HEK293T (cell line): ENCODE data around the gene GNG12.

Source experiments
- CTCF ChIA-PET: fragments of 350-600 bp; formaldehyde crosslinking; extraction: SDS; loops from one replicate; lab custom pipeline; 2021; ENCODE audit warnings: antibody characterized with exemption, inconsistent platforms; lab: Yijun Ruan, JAX
- POLR2A ChIA-PET: fragments of 350-600 bp; formaldehyde crosslinking; extraction: SDS; loops from one replicate; lab custom pipeline; 2020; ENCODE audit warnings: antibody characterized with exemption, inconsistent platforms; lab: Yijun Ruan, JAX
- DNase-seq: peaks from one replicate; pipeline ENCODE4 v3.0.0; 2012; ENCODE audit warnings: mixed read lengths; ENCODE audit errors: extremely low spot score
- ARNT ChIP-seq: fragments of 450-650 bp; IDR thresholded peaks from 2 replicates; pipeline ENCODE4 v1.6.1; 2017; ENCODE audit warnings: mild to moderate bottlenecking
- BHLHE40 ChIP-seq: fragments of 450-650 bp; IDR thresholded peaks from 2 replicates; pipeline ENCODE4 v1.6.1; 2016; ENCODE audit warnings: mild to moderate bottlenecking, moderate library complexity, borderline replicate concordance
- CTBP1 ChIP-seq: fragments of 450-650 bp; IDR thresholded peaks from 2 replicates; pipeline ENCODE4 v1.6.1; 2016; ENCODE audit warnings: borderline replicate concordance
- ELF4 ChIP-seq: fragments of 450-650 bp; IDR thresholded peaks from 2 replicates; pipeline ENCODE4 v1.6.1; 2017; ENCODE audit warnings: antibody characterized with exemption
- FOXA1 ChIP-seq: fragments of 450-650 bp; IDR thresholded peaks from 2 replicates; pipeline ENCODE4 v1.6.1; 2016; ENCODE audit warnings: mild to moderate bottlenecking
- FOXK2 ChIP-seq: fragments of 450-650 bp; IDR thresholded peaks from 2 replicates; pipeline ENCODE4 v1.6.1; 2016; ENCODE audit warnings: mild to moderate bottlenecking
- FOXM1 ChIP-seq: fragments of 450-650 bp; IDR thresholded peaks from 2 replicates; pipeline ENCODE4 v1.6.1; 2017; ENCODE audit warnings: mild to moderate bottlenecking, borderline replicate concordance
- HDGF ChIP-seq: fragments of 450-650 bp; IDR thresholded peaks from 2 replicates; pipeline ENCODE4 v1.6.1; 2017; ENCODE audit warnings: antibody characterized with exemption, borderline replicate concordance
- L3MBTL2 ChIP-seq: fragments of 450-650 bp; conservative IDR thresholded peaks from 2 replicates; pipeline ENCODE4 v1.6.1; 2016; ENCODE audit warnings: mild to moderate bottlenecking
- LEF1 ChIP-seq: fragments of 450-650 bp; IDR thresholded peaks from 2 replicates; pipeline ENCODE4 v1.6.1; 2017; ENCODE audit warnings: mild to moderate bottlenecking, borderline replicate concordance
- NFRKB ChIP-seq: fragments of 450-650 bp; IDR thresholded peaks from 2 replicates; pipeline ENCODE4 v1.6.1; 2016; ENCODE audit warnings: mild to moderate bottlenecking, moderate library complexity
- SP1 ChIP-seq: fragments of 450-650 bp; IDR thresholded peaks from 2 replicates; pipeline ENCODE4 v1.6.1; 2017
- SUZ12 ChIP-seq: fragments of 450-650 bp; IDR thresholded peaks from 2 replicates; pipeline ENCODE4 v1.6.1; 2016; ENCODE audit warnings: mild to moderate bottlenecking
- TARDBP ChIP-seq: fragments of 450-650 bp; IDR thresholded peaks from 2 replicates; pipeline ENCODE4 v1.6.1; 2016
- ZNF384 ChIP-seq: fragments of 450-650 bp; IDR thresholded peaks from 2 replicates; pipeline ENCODE4 v1.6.1; 2016
- TF ChIP-seq, protein P1 (sequence below): fragments of 450-650 bp; IDR thresholded peaks from 2 replicates; pipeline ENCODE4 v1.6.1; 2016

The GNG12 gene

DNA sequence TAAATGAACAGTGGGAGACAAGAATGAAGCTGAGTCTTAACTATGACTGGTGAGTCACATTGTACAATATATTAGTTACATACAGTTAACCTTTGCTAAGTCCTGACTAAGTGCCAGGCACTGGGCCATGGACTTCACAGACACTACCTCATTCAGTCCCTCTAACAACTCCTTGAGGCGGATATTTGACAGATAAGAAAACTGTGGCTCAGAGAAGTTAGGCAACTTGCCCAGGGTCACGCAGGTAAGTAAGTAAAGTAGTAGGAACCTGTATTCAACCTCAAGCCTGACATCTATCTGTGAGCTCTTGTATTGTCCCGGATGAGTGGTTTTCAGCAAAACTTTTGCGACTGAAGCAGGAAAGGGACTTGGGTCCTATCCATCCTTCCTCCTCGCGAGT lies 62.1 kb downstream of the GNG12 start:
- POLR2A ChIA-PET, result no interaction called here
- peak; percentile 45 for DNase-seq
- TF ChIP-seq TARDBP (no peak), FOXM1 (no peak), HDGF (no peak), SP1 (no peak), SUZ12 (no peak), NFRKB (no peak), ZNF384 (no peak), ELF4 (no peak), FOXA1 (no peak), CTBP1 (no peak), FOXK2 (no peak), BHLHE40 (no peak), ARNT (no peak), L3MBTL2 (no peak), LEF1 (no peak)
- TF ChIP-seq, protein P1, sequence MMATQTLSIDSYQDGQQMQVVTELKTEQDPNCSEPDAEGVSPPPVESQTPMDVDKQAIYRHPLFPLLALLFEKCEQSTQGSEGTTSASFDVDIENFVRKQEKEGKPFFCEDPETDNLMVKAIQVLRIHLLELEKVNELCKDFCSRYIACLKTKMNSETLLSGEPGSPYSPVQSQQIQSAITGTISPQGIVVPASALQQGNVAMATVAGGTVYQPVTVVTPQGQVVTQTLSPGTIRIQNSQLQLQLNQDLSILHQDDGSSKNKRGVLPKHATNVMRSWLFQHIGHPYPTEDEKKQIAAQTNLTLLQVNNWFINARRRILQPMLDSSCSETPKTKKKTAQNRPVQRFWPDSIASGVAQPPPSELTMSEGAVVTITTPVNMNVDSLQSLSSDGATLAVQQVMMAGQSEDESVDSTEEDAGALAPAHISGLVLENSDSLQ, result no peak
- CTCF ChIA-PET, result interaction anchor here (1.0 to 1.2 kb wide), 3 partner anchors 10 to 58 kb away, joined by 3 read pairs; no protein-coding TSS in a partner anchor

DNA sequence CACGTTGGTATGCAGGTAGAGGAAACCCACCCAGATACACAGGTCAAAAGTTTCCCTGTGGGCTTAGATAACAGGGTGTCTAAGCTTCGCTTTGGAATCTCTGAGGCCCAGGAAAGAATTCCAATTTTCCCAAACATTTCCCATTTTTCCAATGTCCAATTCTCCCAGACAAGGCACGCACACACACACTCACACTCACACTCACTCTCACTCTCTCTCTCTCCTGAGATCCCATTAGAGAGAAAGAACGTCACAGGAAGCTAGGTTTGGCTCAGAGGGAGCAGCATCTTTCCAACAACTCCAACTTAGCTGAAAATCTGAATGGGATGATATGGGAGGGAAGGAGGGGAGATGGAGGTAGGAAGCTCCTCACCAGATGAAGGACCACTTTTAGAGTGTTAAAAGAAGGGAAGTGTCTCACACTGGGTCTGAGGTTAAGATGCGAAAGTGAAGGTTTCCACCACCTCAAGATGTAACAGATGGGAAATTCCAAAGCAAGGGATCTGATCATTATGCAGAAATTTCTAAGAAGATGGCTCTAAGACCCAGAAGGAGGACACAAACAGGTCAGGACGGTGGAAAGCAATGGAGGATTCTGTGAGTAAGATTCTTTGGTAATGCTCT lies 63.5 kb downstream of the GNG12 start:
- CTCF ChIA-PET, result interaction anchor here (0.7 to 2.2 kb wide), 3 partner anchors 10 to 84 kb away, joined by 3 to 8 read pairs (median 3); no protein-coding TSS in a partner anchor
- no peak for TF ChIP-seq FOXA1
- no peak for TF ChIP-seq BHLHE40
- TF ChIP-seq FOXK2, result no peak
- DNase-seq, result no peak
- POLR2A ChIA-PET, result interaction anchor here (1.4 kb wide), 1 partner anchor 85 kb away, joined by 5 read pairs; the partner anchor contains the start of gene GADD45A

DNA sequence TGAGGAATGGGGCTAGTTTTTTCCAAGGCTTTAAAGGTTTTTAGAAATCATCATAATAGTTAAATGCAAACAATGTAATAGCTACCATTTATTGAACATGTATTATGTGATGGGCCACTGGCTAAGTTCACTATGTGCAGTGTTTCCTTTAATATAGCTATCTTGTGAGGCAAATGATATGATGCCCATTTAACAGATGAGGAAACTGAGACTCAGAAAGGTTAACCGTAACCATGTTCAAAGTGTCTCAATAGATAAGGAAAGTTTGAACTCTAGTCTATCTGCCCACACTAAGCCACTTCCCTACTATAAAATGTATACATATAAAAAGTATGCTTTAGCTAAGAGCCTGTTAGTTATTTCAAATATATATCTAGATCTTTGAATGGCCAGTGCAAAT lies 64.8 kb downstream of the GNG12 start:
- CTCF ChIA-PET, result interaction anchor here (0.6 to 2.2 kb wide), 3 partner anchors 8 to 616 kb away, joined by 3 to 8 read pairs (median 3); no protein-coding TSS in a partner anchor
- POLR2A ChIA-PET, result interaction anchor here (1.2 to 1.4 kb wide), 2 partner anchors 63 to 84 kb away, joined by 5 to 6 read pairs; partner anchors contain the start of gene GADD45A
- DNase-seq, result no peak
- TF ChIP-seq TARDBP (no peak), ELF4 (no peak), NFRKB (no peak), CTBP1 (no peak)
- TF ChIP-seq, protein P1, result no peak

DNA sequence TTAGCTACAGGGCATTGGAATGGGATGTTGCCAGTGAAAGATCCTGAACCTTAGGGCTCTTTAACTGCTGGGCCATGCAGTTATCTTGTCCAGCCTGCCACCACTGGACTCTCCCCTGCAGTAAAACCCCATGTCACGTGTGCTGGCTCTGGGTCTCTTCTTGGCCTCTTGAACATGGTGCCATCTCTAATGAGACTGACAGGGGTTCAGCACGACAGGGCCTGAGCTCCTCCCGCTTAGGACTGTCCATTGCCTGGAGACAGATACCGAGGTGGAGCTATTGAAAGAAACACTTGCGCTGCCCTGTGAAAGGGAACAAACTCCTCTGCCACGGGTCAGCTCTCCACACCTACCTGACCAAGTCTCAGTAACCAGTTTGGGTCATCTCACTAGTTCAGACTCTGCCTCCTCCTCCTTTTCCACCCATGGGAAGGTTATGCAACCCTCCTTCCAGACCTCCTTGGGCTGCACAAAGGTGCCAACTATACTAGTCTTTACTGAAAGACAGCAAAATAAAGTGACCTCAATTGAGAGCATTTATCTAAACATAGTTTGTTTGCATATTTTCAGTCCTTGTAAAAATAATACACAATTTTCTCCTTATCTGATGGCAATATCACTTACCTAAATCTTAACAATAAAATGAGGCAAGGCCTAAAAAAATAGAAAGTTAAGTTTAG lies 66.0 kb downstream of the GNG12 start:
- no peak for DNase-seq
- POLR2A ChIA-PET, result interaction anchor here (1.0 to 1.9 kb wide), 2 partner anchors 65 to 80 kb away, joined by 5 to 6 read pairs; no protein-coding TSS in a partner anchor
- CTCF ChIA-PET, result interaction anchor here (0.6 to 2.5 kb wide), 18 partner anchors 9 to 583 kb away, joined by 3 to 23 read pairs (median 3); partner anchors contain the start of gene GNG12
- TF ChIP-seq CTBP1, result no peak
- TF ChIP-seq L3MBTL2, result no peak
- TF ChIP-seq ELF4, result no peak
- TF ChIP-seq FOXA1, result no peak
- TF ChIP-seq LEF1, result no peak

DNA sequence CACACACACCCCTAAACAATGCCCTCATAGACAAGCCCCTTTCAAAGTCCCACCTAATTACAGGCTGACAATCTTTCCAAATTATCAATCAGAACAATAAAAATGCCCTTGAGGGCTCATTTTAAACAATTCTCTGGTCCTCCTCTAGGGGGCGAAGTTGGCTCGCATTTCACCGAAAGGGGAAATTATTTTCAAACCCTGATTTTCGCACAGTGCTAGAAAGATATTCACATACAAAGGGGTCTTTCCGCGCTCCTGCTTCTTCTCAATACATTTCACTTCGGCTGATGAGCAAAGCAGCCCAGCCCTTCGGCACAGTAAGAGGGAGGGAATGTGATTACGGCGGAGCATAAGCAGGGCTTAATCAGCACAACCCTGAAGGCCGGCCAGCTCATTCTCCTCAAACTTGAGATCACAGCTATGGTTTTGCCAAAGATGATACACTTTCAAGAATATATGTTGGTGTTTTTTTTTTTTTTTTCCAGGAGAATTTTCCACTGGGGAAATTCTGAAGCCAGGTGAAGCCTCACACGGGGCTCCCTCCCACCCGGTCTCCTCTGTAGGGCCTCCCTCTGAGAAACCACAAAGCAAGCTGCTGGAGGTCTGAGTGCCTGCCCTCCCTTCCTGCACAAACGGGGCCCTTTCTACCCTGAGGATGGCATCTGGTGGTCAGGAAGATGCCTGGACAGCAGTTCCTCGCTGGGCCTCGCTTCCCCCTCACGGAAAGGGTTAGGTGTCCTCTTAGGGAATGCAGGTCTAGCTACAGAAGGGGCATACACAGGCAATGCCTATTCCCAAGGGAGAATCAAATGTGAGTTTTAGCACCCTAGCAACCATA lies 66.9 kb downstream of the GNG12 start:
- ChIA-PET POLR2A (interaction anchor here (1.0 to 1.9 kb wide), 2 partner anchors 66 to 79 kb away, joined by 5 to 6 read pairs; no protein-coding TSS in a partner anchor), CTCF (interaction anchor here (0.5 to 2.5 kb wide), 29 partner anchors 10 to 1383 kb away, joined by 3 to 23 read pairs (median 3); partner anchors contain the start of gene GNG12)
- peak; percentile 67 for DNase-seq
- TF ChIP-seq SP1, result no peak
- TF ChIP-seq, protein P1, result peak; percentile 62

DNA sequence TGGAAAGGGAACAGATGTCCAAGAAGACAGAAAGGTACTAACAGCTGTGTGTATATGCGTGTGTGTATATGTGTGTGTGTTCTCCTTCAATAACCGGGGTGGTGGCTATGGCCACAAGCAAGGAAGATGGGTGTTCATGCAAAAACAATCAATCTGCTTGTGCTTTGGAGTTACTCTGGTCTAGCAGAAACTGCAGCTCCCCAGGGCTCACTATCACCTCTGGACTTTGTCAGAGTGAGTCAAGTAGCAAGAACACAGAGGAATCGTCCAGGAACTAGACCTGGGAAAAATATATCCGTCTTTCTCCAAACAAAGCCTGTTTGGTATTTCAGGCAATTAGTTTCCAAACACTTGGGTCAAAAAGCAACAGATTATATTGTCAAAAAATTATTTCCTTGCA lies 68.6 kb downstream of the GNG12 start:
- ChIA-PET POLR2A (no interaction called here), CTCF (interaction anchor here (1.1 kb wide), 1 partner anchor 203 kb away, joined by 4 read pairs; no protein-coding TSS in a partner anchor)
- TF ChIP-seq BHLHE40 (no peak), ELF4 (no peak), ZNF384 (no peak), ARNT (no peak), FOXA1 (no peak), CTBP1 (no peak), TARDBP (no peak), HDGF (no peak)

More for the DNA sequence above, 68.6 kb downstream of the GNG12 start:
- no peak for DNase-seq
